Measurements from ENCODE around the gene SLC25A38. TPM values are rescaled to one million over a fixed set of nuclear protein-coding genes. Genes with fewer than 3 reads are reported as not detected.

The SLC25A38 gene
- total and polyA plus RNA-seq, 2 experiments from 2014 or later, result 19.8 to 61.9 TPM

- Histone ChIP-seq H3F3A (replicated peaks; ENCODE audit: low read depth) (no peaks in the 10 kb centered on the region), H3K4me1 (ENCODE audit: insufficient read depth) (no peaks in the 10 kb centered on the region), H3K79me2 (replicated peaks; ENCODE audit: insufficient read depth) (no peaks in the 10 kb centered on the region), H3K9me2 (ENCODE audit: insufficient read depth) (no peaks in the 10 kb centered on the region), H3K4me3 (no peak overlapping the region), H4K20me1 (replicated peaks; ENCODE audit: insufficient read depth) (no peaks in the 10 kb centered on the region), H3K4me2 (no peak overlapping the region), H3K27ac (ENCODE audit: low read depth) (no peak overlapping the region), H3K27me3 (ENCODE audit: insufficient read depth) (no peaks in the 10 kb centered on the region), H3K36me3 (ENCODE audit: insufficient read depth) (no peaks in the 10 kb centered on the region), H2AFZ (no peak overlapping the region; the same call in 1 of the 2 replicates)
- no peaks in the 10 kb centered on the region for H3K4me1 Mint-ChIP-seq
- TF ChIP-seq ZNF462 (CRISPR knock-in tag; IDR thresholded peaks at IDR 0.05), result no peak
- TF ChIP-seq ZNF114 (CRISPR knock-in tag; IDR thresholded peaks at IDR 0.05), result no peak
- TF ChIP-seq CREB1 (CRISPR knock-in tag; IDR thresholded peaks at IDR 0.05; ENCODE audit: low read depth), result no peak
- no peak for TF ChIP-seq STAT1 (IDR thresholded peaks at IDR 0.05; ENCODE audit: unreplicated experiment)
- TF ChIP-seq NANOG (IDR thresholded peaks at IDR 0.05; ENCODE audit: borderline replicate concordance), result no peak
- no peak for TF ChIP-seq ETS1 (IDR thresholded peaks at IDR 0.05)
- no peak for TF ChIP-seq ZNF331 (CRISPR knock-in tag; IDR thresholded peaks at IDR 0.05; ENCODE audit: low read depth)
- TF ChIP-seq REST (IDR thresholded peaks at IDR 0.05; ENCODE audit: unreplicated experiment), result no peak
- TF ChIP-seq JUNB (IDR thresholded peaks at IDR 0.05; ENCODE audit: unreplicated experiment), result no peak
- no peak for TF ChIP-seq CTCF (conservative IDR thresholded peaks at IDR 0.05; ENCODE audit: low read depth in 2 of 2)
- TF ChIP-seq POLR2AphosphoS5 (IDR thresholded peaks at IDR 0.05; ENCODE audit: low read depth), result no peak
- no peak for TF ChIP-seq EZH2 (IDR thresholded peaks at IDR 0.05; ENCODE audit: low read depth, unreplicated experiment)
- TF ChIP-seq EZH2phosphoT487 (IDR thresholded peaks at IDR 0.05; ENCODE audit: unreplicated experiment), result no peak
- no peak for ATAC-seq
- H3K9me3 Mint-ChIP-seq, result no peaks in the 10 kb centered on the region; the same call in 1 of the 3 replicates
- H3K4me3 Mint-ChIP-seq, result no peak overlapping the region
- no peaks in the 10 kb centered on the region for H3K36me3 Mint-ChIP-seq (ENCODE audit: low read depth)
- no peaks in the 10 kb centered on the region for H3K27me3 Mint-ChIP-seq (ENCODE audit: insufficient read depth, low read depth, poor library complexity)
- DNase-seq (ENCODE audit: low spot score), result no peak
- no peak overlapping the region for H3K27ac Mint-ChIP-seq
Measured at GRCh38 chr3:39361252-39361927, 21.8 kb upstream of the SLC25A38 start.
